LNCaP clone FGC (cell line): ENCODE data around the gene BABAM2.

Experiments
- DNase-seq: peaks from one replicate; pipeline ENCODE4 v3.0.0-alpha.2; 2011; ENCODE audit warnings: low read depth
- H3K4me3 ChIP-seq: 2 replicates; pipeline ENCODE4 v1.5.1; 2011; ENCODE audit warnings: mild to moderate bottlenecking, low read depth, low read length, control low read depth
- TF ChIP-seq, protein P1 (sequence below): IDR thresholded peaks from 2 replicates; pipeline ENCODE4 v1.5.1; 2012; ENCODE audit warnings: mild to moderate bottlenecking; ENCODE audit not compliant: control insufficient read depth, insufficient read depth; ENCODE audit errors: extremely low read depth

The BABAM2 gene

DNA sequence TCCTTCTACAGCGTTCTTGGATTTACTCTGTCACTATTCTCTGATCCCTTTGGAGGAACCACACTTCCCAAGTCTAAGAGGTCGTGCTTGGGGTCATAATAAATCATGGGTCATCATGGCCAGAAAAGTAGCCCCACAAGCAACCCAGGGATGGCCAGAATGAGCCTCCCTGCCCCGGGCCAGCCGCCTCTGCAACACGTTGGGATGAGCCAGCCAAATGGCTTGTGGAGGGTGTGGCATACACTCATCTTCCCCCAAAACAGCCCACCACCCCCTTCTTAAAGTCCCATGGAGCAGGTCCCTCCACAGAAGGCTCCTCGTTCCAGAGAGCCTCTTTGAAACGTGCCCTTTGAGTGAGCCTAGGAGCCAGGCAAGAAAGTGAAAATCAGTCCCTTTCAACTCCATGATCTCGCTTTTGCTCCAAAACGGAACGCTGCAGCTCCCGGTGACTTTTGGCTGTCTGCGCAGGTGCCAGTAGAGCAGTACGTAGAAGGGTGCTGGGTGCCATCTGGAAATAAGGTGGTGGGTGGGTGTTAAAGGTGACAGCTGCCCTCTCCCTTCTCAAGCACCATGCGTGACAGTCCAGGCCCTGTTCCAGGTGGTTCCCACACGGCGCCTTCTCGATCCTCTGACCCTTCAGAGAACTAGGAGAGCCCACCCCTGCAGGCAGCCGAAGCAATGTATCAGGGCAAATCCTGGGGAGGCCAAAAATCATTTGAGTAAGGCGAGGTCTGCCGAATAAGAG is 453.6 kb downstream of the BABAM2 start:
- DNase-seq, result no peak
- no peak overlapping the region for H3K4me3 ChIP-seq
- TF ChIP-seq, protein P1, sequence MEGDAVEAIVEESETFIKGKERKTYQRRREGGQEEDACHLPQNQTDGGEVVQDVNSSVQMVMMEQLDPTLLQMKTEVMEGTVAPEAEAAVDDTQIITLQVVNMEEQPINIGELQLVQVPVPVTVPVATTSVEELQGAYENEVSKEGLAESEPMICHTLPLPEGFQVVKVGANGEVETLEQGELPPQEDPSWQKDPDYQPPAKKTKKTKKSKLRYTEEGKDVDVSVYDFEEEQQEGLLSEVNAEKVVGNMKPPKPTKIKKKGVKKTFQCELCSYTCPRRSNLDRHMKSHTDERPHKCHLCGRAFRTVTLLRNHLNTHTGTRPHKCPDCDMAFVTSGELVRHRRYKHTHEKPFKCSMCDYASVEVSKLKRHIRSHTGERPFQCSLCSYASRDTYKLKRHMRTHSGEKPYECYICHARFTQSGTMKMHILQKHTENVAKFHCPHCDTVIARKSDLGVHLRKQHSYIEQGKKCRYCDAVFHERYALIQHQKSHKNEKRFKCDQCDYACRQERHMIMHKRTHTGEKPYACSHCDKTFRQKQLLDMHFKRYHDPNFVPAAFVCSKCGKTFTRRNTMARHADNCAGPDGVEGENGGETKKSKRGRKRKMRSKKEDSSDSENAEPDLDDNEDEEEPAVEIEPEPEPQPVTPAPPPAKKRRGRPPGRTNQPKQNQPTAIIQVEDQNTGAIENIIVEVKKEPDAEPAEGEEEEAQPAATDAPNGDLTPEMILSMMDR, result no peak

DNA sequence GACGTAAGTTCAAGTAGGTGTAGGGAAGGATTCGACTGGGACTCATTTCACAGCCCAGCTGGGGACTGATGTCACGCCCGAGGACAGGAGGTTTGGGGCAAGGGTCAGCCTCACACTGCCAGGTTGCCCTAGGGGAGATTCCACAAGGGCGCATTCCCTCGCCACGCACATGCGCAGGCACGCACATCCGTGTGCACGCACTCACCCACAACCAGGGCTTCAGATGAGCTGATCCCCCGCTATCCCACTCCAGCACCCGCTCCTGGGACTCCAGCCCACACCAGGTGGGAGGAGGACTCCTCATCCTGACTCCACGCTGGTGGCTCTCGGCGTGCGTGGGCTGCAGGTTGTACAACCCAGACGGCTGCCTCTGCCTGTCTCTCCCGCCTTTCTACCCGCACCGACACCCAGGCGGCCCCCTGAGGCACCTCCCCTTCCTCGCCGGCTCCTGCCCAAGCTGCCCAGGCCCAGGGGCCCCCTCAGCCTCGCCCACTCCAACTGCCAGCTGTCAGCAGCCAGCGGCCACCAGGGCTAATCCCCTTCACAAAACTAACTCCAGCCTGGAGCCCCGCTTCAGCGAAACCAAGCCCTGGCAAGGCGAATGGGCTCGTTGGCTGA is 454.3 kb downstream of the BABAM2 start:
- TF ChIP-seq, protein P1, result no peak

DNA sequence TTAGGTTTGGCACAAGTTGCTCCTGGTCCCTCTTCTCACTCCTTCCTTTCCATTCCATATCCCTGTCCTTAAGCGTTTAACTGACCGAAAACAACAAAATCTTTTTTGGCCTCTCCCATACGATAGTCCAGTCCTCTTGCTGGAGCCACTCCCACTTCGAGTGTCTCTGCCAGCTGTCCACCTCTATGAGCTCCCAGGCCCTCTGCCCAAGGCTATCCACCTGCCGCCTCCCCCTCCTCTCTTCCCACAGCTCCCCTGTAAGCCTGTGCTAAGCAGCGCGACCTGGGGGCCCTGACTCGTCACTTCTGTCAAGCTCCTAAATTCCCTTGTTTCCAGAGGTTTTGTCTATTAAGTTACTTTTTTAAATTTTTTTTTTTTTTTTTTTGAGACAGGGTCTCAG is 455.1 kb downstream of the BABAM2 start:
- DNase-seq, result no peak
- no peak overlapping the region for H3K4me3 ChIP-seq
- TF ChIP-seq, protein P1, result no peak

More for the DNA sequence above, 454.3 kb downstream of the BABAM2 start:
- DNase-seq, result no peak
- no peak overlapping the region for H3K4me3 ChIP-seq

DNA sequence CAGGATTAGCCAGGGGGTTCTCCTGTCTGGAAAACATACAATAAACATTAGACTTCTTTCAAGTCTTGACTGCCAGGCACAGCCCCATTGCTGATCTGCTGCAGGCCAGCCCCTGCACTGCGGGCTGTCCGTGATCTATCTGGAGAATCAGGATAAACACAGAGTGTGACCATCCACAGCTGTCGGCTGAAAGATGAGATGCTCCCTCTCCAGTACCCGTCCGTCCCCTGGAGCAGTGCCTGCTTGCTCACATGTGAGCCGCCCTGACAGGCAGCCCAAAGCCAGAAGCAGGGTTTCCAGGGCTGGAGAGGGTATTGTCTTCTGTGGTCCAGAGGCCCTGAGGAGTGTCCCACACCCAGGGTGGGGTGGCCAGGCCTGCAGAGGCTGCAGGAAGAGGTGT is 456.1 kb downstream of the BABAM2 start:
- H3K4me3 ChIP-seq, result no peak overlapping the region
- TF ChIP-seq, protein P1, result no peak
- no peak for DNase-seq

DNA sequence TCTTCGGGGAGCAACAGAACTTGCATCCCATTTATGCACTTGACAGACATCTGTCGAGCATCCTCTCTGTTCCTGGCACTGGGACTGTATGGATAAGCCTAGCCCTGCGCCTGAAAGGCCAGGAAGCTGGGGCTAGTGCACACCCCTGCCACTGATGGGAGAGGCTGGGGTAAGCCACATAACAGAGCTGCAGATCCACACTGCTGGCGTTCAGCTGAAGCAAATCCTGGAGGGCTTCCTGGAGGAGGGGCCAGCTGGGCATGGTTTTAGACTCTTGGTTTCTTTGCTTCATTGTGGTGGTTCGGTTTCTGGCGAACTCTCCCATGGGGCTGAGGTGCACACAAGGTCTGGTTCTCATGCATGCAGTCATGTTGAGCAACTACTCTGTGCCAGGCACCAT is 456.7 kb downstream of the BABAM2 start:
- DNase-seq, result no peak
- no peak overlapping the region for H3K4me3 ChIP-seq
- TF ChIP-seq, protein P1, result no peak

DNA sequence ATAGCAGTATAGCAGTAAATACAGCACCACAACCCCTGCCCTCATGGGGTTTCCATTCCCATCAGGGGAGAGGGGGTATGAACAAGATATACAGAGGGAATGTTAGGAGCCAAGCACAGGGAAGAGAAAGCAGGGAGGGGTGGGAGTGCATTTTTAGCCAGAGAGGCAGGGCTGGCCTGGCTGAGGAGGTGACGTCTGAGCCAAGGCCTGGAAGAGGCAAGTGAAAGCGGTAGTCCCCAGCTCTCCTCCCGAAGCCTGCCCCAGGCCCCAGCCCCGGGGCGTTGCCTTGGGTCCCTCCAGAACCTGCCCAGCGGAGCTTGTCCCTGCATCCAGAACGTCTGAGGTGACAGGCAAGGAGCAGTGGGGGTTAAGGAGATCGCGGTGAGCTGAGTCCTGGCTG is 457.1 kb downstream of the BABAM2 start:
- H3K4me3 ChIP-seq, result no peak overlapping the region
- TF ChIP-seq, protein P1, result no peak
- no peak for DNase-seq
